Colonic mucosa (tissue), 4 donors: ENCODE measurements around the gene GFRA1. TPM values are rescaled to one million over a fixed set of nuclear protein-coding genes. Genes with fewer than 3 reads are reported as not detected.

Experiments
- DNase-seq: peaks from one replicate; pipeline ENCODE4 v3.0.0-alpha.2; 2020
- H3K27ac ChIP-seq: fragments of 200-600 bp; one replicate; pipeline ENCODE4 v1.8.0; 2021
- H3K27me3 ChIP-seq: fragments of 200-600 bp; one replicate; pipeline ENCODE4 v1.8.0; 2021
- H3K36me3 ChIP-seq: fragments of 200-600 bp; one replicate; pipeline ENCODE4 v1.8.0; 2021
- H3K4me1 ChIP-seq: fragments of 200-600 bp; one replicate; pipeline ENCODE4 v1.8.0; 2021; ENCODE audit warnings: mild to moderate bottlenecking
- H3K4me3 ChIP-seq: fragments of 200-600 bp; one replicate; pipeline ENCODE4 v1.8.0; 2021
- H3K9ac ChIP-seq, 2 donors: one replicate each; pipeline ENCODE4 v1.7.0; 2013; ENCODE audit warnings: control low read depth in 2 of 2, low read depth in 2 of 2, low read length in 2 of 2
- H3K9me3 ChIP-seq: fragments of 200-600 bp; one replicate; pipeline ENCODE4 v1.8.0; 2021
- intact Hi-C: fragments of 100-400 bp; cut with DNase I; formaldehyde crosslinking; loops from one replicate; pipeline ENCODE4 v1.14.1; 2022
- total RNA-seq, 2 donors: library from RNA; stranded (reverse); fragmentation: NEBNext Ultra II Directional in 1 of 2; extraction: Animal tissue kit (Norgen Biotek cat#: 25700) in 1 of 2; gene quantifications; one replicate each; pipeline ENCODE4 v1.2.1, GENCODE V29; 2021
- TF ChIP-seq, protein P1 (sequence below): fragments of 200-600 bp; IDR thresholded peaks from one replicate; pipeline ENCODE4 v1.8.0; 2022; ENCODE audit warnings: antibody characterized with exemption, mild to moderate bottlenecking
- donor health status: healthy.
- donor health status: DM: no; HTN: no; CAD: no.
- donor health status: DM: no; HTN: no; CAD: no.

The GFRA1 gene
- total RNA-seq, 2 donors from 2014 or later = 1.0 to 4.9 TPM

DNA sequence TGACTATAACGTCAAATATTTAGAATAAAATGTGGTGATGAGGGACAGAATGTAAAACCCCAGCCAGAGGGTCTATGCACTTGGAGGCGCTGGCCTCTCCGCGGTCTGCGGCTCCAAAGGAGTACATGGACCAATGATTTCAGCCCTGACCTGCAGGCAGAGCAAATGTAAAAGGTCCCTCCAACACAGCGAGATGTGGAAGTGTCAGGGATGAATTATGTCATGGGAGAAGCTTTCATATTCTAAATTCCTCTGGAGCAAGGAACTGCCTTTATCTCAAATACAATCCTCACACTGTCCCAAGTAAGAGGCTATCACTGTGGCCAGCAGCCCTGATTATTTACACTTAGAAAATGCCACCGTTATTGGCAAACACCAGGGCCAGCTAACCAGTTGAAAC is 139.4 kb downstream of the GFRA1 start:
- no peak for DNase-seq
- intact Hi-C loops = no loop called here
- no peak overlapping the region for H3K9ac ChIP-seq

DNA sequence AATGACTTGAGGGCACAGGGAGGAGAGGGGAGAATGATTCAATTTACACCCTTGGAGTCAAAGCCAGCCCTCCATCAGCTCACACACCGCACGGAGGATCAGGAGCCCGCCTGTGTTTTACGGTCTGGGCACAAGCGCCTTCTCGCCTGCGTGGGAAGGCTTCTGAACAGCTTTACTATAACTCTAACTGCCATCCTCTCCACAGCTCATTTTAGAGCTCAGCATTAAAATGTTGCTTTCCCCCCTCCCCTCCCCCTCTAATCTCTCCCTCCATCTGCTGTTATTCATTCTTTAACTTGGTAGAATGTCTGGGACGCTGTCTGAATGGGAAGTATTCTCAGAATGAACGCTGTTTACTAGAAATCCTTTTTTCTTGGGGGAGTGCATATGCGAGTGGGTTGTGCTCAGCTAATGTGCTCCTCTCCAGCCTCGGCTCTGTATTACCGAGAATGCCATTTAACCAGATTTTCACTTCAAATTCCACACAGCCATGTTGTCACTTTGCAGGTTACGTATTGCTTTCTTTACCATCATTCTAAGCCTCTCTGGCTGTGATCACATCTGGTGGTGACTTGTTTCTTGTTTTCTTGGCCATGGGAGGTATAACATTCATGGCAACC is 140.1 kb downstream of the GFRA1 start:
- TF ChIP-seq, protein P1, sequence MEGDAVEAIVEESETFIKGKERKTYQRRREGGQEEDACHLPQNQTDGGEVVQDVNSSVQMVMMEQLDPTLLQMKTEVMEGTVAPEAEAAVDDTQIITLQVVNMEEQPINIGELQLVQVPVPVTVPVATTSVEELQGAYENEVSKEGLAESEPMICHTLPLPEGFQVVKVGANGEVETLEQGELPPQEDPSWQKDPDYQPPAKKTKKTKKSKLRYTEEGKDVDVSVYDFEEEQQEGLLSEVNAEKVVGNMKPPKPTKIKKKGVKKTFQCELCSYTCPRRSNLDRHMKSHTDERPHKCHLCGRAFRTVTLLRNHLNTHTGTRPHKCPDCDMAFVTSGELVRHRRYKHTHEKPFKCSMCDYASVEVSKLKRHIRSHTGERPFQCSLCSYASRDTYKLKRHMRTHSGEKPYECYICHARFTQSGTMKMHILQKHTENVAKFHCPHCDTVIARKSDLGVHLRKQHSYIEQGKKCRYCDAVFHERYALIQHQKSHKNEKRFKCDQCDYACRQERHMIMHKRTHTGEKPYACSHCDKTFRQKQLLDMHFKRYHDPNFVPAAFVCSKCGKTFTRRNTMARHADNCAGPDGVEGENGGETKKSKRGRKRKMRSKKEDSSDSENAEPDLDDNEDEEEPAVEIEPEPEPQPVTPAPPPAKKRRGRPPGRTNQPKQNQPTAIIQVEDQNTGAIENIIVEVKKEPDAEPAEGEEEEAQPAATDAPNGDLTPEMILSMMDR = no peak

More for the DNA sequence above, 139.4 kb downstream of the GFRA1 start:
- H3K27me3 ChIP-seq = no peaks in the 10 kb centered on the region
- H3K4me1 ChIP-seq = no peaks in the 10 kb centered on the region
- TF ChIP-seq, protein P1 = no peak
- H3K4me3 ChIP-seq = no peak overlapping the region
- no peaks in the 10 kb centered on the region for H3K9me3 ChIP-seq
- no peaks in the 10 kb centered on the region for H3K36me3 ChIP-seq
- H3K27ac ChIP-seq = no peak overlapping the region

DNA sequence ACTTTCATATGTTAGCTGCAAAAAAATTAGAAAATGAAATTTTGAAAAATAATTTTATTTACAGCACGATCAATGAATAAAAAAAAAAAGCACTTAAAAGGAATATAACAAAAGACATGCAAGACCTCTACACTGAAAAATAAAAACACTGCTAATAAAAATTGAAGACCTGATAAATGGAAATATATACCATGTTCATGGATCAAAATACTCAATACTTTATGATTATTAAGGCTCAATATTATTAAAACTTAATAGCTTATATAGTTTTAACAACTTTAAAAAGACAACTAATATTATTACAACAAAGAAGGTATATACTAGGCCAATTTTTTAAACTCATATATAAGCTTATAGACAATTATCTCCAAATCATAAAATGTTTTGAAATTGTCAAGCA is 143.0 kb downstream of the GFRA1 start:
- Histone ChIP-seq H3K27ac (no peak overlapping the region), H3K4me1 (no peaks in the 10 kb centered on the region), H3K36me3 (no peaks in the 10 kb centered on the region), H3K27me3 (no peaks in the 10 kb centered on the region), H3K4me3 (no peak overlapping the region), H3K9ac (no peak overlapping the region), H3K9me3 (no peaks in the 10 kb centered on the region)
- DNase-seq = no peak
- intact Hi-C loops = no loop called here
- TF ChIP-seq, protein P1 = no peak

More for the DNA sequence above, 140.1 kb downstream of the GFRA1 start:
- H3K36me3 ChIP-seq = no peaks in the 10 kb centered on the region
- DNase-seq = no peak
- H3K27me3 ChIP-seq = no peaks in the 10 kb centered on the region
- H3K9ac ChIP-seq = no peak overlapping the region
- H3K4me3 ChIP-seq = no peak overlapping the region
- no peaks in the 10 kb centered on the region for H3K4me1 ChIP-seq
- intact Hi-C loops = no loop called here
- no peak overlapping the region for H3K27ac ChIP-seq
- no peaks in the 10 kb centered on the region for H3K9me3 ChIP-seq

DNA sequence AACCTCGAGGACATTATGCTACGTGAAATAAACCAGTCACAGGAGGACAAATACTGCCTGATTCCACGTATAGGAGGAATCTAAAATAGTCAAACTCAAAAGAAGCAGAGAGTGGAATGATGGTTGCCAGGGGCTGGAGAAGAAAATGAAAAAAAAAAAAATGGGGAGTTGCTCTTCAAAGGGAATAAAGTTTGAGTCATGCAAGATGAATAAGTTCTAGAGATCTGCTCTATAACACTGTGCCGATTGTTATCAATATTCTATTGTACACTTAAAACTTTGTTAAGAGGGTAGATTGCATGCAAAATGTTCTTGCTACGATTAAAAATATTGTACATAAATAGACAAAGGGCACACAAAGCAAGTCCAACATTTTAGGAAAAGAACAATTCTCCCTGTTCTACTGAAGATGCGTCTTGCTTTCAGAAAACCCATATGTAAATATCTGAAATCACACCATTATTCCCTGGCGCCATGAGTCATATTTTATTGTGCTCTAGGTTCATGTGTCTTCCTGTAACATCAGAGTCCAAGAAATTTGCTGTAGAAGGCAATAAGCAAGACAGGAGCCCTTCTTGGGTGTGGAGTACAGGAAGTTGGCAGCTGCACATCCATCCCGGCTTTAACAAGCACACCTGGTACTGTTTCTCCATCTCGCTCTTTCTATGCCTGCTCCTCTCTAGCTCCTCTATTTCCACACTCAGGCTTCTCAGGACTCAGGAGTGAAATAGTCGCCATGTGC is 145.9 kb downstream of the GFRA1 start:
- H3K9me3 ChIP-seq = no peaks in the 10 kb centered on the region
- intact Hi-C loops = no loop called here
- H3K4me1 ChIP-seq = no peaks in the 10 kb centered on the region
- no peak overlapping the region for H3K9ac ChIP-seq
- no peaks in the 10 kb centered on the region for H3K36me3 ChIP-seq
- H3K27me3 ChIP-seq = no peaks in the 10 kb centered on the region
- no peak for DNase-seq
- H3K27ac ChIP-seq = no peak overlapping the region
- H3K4me3 ChIP-seq = no peak overlapping the region
- TF ChIP-seq, protein P1 = no peak

DNA sequence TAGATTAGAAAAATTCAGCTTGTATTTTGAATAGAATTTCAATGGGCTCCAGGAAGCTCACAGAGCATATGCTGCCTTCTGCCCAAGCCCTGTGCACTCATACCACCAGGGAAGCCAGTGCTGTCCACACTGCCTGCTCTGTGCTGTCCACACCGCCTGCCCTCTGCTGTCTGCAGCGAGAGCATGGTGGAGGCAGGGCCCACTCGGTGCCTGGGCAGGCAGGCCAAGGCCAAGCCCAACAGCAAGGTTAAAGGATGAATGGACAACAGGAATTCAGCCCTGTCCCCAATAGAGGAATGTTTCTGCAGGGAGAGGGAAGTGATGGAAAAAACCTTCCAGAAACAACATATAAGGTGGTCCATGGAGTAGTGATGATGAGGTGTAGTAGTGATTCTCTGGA is 146.8 kb downstream of the GFRA1 start:
- no peak overlapping the region for H3K27ac ChIP-seq
- H3K9ac ChIP-seq = no peak overlapping the region
- no peaks in the 10 kb centered on the region for H3K27me3 ChIP-seq
- no peak overlapping the region for H3K4me3 ChIP-seq
- no peak for DNase-seq
- no peaks in the 10 kb centered on the region for H3K4me1 ChIP-seq
- TF ChIP-seq, protein P1 = no peak
- no peaks in the 10 kb centered on the region for H3K36me3 ChIP-seq
- no peaks in the 10 kb centered on the region for H3K9me3 ChIP-seq
- intact Hi-C loops = no loop called here
